Measurements from ENCODE around the gene GRM8.

The GRM8 gene

DNA sequence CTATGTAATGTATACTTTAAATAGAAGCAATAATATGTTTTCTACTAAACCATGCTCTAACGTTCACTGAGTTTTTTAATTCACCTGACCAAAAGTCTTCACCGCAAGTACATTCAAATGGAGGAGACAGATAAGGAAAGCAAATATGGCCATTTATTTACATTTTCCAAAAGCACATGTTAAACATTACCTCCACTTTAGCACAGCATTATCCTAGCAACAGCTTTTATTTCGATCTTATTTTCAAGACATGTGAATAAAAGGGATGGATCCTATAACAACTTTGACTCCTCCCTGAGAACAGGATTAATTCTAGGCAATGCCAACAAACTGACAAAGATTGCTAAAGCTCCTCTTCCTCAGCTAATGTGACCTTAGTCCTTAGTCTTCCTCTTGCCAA lies 11.5 kb upstream of the GRM8 start:
- ATAC-seq = no peak

DNA sequence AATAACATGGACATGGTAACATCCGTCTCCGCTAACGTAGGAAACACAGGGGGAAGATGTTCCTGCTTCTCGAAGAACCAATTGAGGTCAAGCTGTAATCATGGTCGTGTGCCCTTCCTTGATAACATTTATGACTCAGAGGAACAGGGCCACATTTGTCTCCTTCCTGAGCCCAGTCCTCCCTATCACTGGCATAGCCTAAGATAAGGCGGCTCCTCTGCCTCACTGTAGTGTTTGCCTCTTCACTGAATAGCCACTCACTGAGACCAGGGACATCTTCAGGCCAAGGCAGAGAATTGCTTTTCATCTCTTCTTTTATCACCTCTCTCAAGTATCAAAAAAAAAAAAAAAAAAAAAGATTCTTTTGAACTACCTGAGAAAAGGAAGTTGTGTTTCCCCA lies 5.4 kb upstream of the GRM8 start:
- ATAC-seq = no peak
- TF ChIP-seq ZFP3 (CRISPR knock-in tag; IDR thresholded peaks at IDR 0.05) = no peak

More for the DNA sequence above, 11.5 kb upstream of the GRM8 start:
- TF ChIP-seq ZNF565 (CRISPR knock-in tag; conservative IDR thresholded peaks at IDR 0.05; ENCODE audit: low read depth) = no peak
- no peak for TF ChIP-seq ZNF8 (CRISPR knock-in tag; IDR thresholded peaks at IDR 0.05)
- TF ChIP-seq ESRRG (CRISPR knock-in tag; IDR thresholded peaks at IDR 0.05) = no peak
- no peak for TF ChIP-seq GLIS3 (CRISPR knock-in tag; IDR thresholded peaks at IDR 0.05)

DNA sequence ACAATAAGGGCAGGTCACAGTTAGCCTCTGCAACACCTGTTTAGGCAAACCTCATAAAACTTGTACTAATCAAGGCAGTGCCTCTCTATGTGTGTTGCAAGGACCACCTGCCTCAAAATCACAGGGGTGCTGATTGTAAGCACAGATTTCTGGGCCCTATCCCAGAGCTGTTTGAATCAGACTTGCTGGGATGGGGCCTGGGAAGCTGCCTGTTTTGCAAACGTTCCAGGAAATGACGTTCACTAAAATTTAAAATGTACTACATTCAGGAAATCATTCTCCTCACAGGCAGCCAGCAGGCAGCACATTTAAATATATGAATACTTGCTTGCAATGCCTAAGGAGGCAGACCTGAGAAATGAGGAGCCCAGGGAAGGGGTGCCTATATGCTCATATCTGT lies 4.3 kb upstream of the GRM8 start:
- TF ChIP-seq RARB (CRISPR knock-in tag; IDR thresholded peaks at IDR 0.05) (no peak), ISL1 (CRISPR knock-in tag; IDR thresholded peaks at IDR 0.05) (no peak), ZNF8 (CRISPR knock-in tag; IDR thresholded peaks at IDR 0.05) (no peak), GLIS3 (CRISPR knock-in tag; IDR thresholded peaks at IDR 0.05) (no peak), BACH2 (CRISPR knock-in tag; IDR thresholded peaks at IDR 0.05; ENCODE audit: borderline replicate concordance) (no peak), SNAI2 (CRISPR knock-in tag; IDR thresholded peaks at IDR 0.05) (no peak), ZC3H10 (CRISPR knock-in tag; IDR thresholded peaks at IDR 0.05) (no peak), ZFP3 (CRISPR knock-in tag; IDR thresholded peaks at IDR 0.05) (no peak), TOX (CRISPR knock-in tag; IDR thresholded peaks at IDR 0.05; ENCODE audit: borderline replicate concordance) (no peak), PPARA (CRISPR knock-in tag; IDR thresholded peaks at IDR 0.05; ENCODE audit: borderline replicate concordance) (no peak), CSDC2 (CRISPR knock-in tag; IDR thresholded peaks at IDR 0.05) (no peak), TCF4 (CRISPR knock-in tag; IDR thresholded peaks at IDR 0.05; ENCODE audit: borderline replicate concordance) (no peak), ARNTL (CRISPR knock-in tag; IDR thresholded peaks at IDR 0.05; ENCODE audit: borderline replicate concordance, low read depth) (no peak)
- TF ChIP-seq, protein P1, sequence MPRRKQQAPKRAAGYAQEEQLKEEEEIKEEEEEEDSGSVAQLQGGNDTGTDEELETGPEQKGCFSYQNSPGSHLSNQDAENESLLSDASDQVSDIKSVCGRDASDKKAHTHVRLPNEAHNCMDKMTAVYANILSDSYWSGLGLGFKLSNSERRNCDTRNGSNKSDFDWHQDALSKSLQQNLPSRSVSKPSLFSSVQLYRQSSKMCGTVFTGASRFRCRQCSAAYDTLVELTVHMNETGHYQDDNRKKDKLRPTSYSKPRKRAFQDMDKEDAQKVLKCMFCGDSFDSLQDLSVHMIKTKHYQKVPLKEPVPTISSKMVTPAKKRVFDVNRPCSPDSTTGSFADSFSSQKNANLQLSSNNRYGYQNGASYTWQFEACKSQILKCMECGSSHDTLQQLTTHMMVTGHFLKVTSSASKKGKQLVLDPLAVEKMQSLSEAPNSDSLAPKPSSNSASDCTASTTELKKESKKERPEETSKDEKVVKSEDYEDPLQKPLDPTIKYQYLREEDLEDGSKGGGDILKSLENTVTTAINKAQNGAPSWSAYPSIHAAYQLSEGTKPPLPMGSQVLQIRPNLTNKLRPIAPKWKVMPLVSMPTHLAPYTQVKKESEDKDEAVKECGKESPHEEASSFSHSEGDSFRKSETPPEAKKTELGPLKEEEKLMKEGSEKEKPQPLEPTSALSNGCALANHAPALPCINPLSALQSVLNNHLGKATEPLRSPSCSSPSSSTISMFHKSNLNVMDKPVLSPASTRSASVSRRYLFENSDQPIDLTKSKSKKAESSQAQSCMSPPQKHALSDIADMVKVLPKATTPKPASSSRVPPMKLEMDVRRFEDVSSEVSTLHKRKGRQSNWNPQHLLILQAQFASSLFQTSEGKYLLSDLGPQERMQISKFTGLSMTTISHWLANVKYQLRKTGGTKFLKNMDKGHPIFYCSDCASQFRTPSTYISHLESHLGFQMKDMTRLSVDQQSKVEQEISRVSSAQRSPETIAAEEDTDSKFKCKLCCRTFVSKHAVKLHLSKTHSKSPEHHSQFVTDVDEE (CRISPR knock-in tag; IDR thresholded peaks at IDR 0.05) = no peak
- TF ChIP-seq, protein P2, sequence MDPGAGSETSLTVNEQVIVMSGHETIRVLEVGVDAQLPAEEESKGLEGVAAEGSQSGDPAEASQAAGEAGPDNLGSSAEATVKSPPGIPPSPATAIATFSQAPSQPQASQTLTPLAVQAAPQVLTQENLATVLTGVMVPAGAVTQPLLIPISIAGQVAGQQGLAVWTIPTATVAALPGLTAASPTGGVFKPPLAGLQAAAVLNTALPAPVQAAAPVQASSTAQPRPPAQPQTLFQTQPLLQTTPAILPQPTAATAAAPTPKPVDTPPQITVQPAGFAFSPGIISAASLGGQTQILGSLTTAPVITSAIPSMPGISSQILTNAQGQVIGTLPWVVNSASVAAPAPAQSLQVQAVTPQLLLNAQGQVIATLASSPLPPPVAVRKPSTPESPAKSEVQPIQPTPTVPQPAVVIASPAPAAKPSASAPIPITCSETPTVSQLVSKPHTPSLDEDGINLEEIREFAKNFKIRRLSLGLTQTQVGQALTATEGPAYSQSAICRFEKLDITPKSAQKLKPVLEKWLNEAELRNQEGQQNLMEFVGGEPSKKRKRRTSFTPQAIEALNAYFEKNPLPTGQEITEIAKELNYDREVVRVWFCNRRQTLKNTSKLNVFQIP (CRISPR knock-in tag; IDR thresholded peaks at IDR 0.05; ENCODE audit: borderline replicate concordance, low read depth) = no peak
- TF ChIP-seq, protein P3, sequence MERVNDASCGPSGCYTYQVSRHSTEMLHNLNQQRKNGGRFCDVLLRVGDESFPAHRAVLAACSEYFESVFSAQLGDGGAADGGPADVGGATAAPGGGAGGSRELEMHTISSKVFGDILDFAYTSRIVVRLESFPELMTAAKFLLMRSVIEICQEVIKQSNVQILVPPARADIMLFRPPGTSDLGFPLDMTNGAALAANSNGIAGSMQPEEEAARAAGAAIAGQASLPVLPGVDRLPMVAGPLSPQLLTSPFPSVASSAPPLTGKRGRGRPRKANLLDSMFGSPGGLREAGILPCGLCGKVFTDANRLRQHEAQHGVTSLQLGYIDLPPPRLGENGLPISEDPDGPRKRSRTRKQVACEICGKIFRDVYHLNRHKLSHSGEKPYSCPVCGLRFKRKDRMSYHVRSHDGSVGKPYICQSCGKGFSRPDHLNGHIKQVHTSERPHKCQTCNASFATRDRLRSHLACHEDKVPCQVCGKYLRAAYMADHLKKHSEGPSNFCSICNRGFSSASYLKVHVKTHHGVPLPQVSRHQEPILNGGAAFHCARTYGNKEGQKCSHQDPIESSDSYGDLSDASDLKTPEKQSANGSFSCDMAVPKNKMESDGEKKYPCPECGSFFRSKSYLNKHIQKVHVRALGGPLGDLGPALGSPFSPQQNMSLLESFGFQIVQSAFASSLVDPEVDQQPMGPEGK (CRISPR knock-in tag; IDR thresholded peaks at IDR 0.05; ENCODE audit: borderline replicate concordance) = no peak

DNA sequence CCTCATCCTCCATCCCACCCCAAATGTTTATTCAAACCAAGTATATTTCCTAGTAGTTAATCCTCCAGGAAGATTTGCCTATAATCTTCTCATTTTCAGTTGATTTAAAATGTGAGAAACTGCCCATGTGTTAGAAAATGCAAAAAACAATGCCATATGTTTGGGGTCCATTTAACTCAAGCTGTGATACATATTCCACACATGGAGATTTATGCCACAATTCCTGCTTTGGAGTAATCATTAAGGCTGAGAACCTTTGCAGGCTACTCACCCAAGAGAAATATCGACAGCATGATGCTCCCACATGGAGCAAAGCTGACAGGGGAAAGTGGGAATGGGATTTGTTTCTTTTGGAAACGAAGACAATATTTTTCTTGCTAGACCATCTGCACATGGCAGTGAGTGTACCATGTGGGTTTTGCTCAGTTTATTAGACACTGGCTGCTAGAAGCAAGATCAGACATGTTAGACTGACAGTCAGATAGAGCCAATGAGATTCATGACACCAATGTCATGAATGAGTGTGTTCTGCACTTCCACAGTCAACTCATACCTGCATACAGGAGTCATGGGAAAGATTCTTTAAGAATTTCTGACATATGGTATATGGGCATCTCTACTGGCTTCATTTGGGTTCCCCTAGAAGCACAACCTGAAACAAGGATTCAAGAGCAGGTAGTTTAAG lies 3.4 kb upstream of the GRM8 start:
- TF ChIP-seq ZNF565 (CRISPR knock-in tag; conservative IDR thresholded peaks at IDR 0.05; ENCODE audit: low read depth) (no peak), SNAI2 (CRISPR knock-in tag; IDR thresholded peaks at IDR 0.05) (no peak), BACH2 (CRISPR knock-in tag; IDR thresholded peaks at IDR 0.05; ENCODE audit: borderline replicate concordance) (no peak), RARB (CRISPR knock-in tag; IDR thresholded peaks at IDR 0.05) (no peak), TOX (CRISPR knock-in tag; IDR thresholded peaks at IDR 0.05; ENCODE audit: borderline replicate concordance) (no peak), ISL1 (CRISPR knock-in tag; IDR thresholded peaks at IDR 0.05) (no peak), ZFP30 (CRISPR knock-in tag; IDR thresholded peaks at IDR 0.05) (no peak)
- TF ChIP-seq, protein P4, sequence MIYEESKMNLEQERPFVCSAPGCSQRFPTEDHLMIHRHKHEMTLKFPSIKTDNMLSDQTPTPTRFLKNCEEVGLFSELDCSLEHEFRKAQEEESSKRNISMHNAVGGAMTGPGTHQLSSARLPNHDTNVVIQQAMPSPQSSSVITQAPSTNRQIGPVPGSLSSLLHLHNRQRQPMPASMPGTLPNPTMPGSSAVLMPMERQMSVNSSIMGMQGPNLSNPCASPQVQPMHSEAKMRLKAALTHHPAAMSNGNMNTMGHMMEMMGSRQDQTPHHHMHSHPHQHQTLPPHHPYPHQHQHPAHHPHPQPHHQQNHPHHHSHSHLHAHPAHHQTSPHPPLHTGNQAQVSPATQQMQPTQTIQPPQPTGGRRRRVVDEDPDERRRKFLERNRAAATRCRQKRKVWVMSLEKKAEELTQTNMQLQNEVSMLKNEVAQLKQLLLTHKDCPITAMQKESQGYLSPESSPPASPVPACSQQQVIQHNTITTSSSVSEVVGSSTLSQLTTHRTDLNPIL (CRISPR knock-in tag; IDR thresholded peaks at IDR 0.05; ENCODE audit: low read depth) = no peak
- no peak for ATAC-seq

More for the DNA sequence above, 4.3 kb upstream of the GRM8 start:
- ATAC-seq = no peak
